Raji (cell line): ENCODE data around the gene JMJD8.

Experiments
- POLR2A ChIP-seq: IDR thresholded peaks from 2 replicates; pipeline ENCODE4 v1.6.1; 2011; ENCODE audit warnings: low read depth, low read length, control low read depth; ENCODE audit not compliant: insufficient read depth

The JMJD8 gene

DNA sequence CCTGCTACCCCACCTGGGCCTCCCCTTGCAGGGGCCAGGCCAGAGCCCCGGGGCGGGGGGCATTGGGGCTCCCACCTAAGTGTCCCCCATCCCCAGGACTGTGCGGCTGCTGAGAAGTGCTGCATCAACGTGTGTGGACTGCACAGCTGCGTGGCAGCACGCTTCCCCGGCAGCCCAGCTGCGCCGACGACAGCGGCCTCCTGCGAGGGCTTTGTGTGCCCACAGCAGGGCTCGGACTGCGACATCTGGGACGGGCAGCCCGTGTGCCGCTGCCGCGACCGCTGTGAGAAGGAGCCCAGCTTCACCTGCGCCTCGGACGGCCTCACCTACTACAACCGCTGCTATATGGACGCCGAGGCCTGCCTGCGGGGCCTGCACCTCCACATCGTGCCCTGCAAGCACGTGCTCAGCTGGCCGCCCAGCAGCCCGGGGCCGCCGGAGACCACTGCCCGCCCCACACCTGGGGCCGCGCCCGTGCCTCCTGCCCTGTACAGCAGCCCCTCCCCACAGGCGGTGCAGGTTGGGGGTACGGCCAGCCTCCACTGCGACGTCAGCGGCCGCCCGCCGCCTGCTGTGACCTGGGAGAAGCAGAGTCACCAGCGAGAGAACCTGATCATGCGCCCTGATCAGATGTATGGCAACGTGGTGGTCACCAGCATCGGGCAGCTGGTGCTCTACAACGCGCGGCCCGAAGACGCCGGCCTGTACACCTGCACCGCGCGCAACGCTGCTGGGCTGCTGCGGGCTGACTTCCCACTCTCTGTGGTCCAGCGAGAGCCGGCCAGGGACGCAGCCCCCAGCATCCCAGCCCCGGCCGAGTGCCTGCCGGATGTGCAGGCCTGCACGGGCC is 51.4 kb downstream of the JMJD8 start:
- 0 out of 2 replicates have a peak, but pooled peaks have one; percentile 11 for TF ChIP-seq POLR2A

DNA sequence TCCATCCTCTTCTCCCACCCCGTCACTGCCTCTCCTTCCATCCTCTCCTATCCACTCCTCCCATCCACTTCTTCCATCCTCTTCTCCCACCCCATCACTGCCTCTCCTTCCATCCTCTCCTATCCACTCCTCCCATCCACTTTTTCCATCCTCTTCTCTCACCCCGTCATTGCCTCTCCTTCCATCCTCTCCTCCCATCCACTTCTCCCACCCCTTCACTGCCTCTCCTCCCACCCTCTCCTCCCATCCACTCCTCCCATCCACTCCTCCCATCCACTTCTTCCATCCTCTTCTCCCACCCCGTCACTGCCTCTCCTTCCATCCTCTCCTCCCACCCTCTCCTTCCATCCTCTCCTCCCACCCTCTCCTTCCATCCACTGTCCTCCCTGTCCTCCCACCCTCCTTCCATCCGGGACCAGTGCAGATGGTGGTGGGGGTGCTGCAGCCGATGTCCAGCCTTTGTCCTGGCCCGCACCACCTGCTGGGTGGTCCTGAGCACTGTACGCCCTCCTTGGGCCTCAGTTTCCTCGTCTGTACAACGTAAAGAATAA is 52.3 kb downstream of the JMJD8 start:
- TF ChIP-seq POLR2A, result no peak
